ENCODE results near the gene ICE2.

Gene ICE2

GRCh38 chr15:60421544-60421943 is 57.4 kb downstream of the ICE2 start:
- TF ChIP-seq ARNT (IDR thresholded peaks at IDR 0.05) (no peak), CTBP1 (IDR thresholded peaks at IDR 0.05; ENCODE audit: borderline replicate concordance) (no peak), FOXK2 (IDR thresholded peaks at IDR 0.05) (no peak), HDGF (IDR thresholded peaks at IDR 0.05; ENCODE audit: borderline replicate concordance) (no peak), NFRKB (IDR thresholded peaks at IDR 0.05) (no peak), TARDBP (IDR thresholded peaks at IDR 0.05) (no peak), LEF1 (IDR thresholded peaks at IDR 0.05; ENCODE audit: borderline replicate concordance) (no peak), SP1 (IDR thresholded peaks at IDR 0.05) (no peak), ELF4 (IDR thresholded peaks at IDR 0.05) (no peak), BHLHE40 (IDR thresholded peaks at IDR 0.05; ENCODE audit: borderline replicate concordance) (no peak), FOXM1 (IDR thresholded peaks at IDR 0.05; ENCODE audit: borderline replicate concordance) (no peak), L3MBTL2 (conservative IDR thresholded peaks at IDR 0.05) (no peak), SUZ12 (IDR thresholded peaks at IDR 0.05) (no peak), PKNOX1 (IDR thresholded peaks at IDR 0.05) (no peak), FOXA1 (IDR thresholded peaks at IDR 0.05) (no peak), ZNF384 (IDR thresholded peaks at IDR 0.05) (no peak)
- ChIA-PET CTCF (interaction anchor here (0.6 kb wide), 1 partner anchor 58 kb away, joined by 8 read pairs; no protein-coding TSS in a partner anchor), POLR2A (no interaction called here)
- no peak for DNase-seq (ENCODE audit: extremely low spot score)

- no peak for TF ChIP-seq ZNF384 (IDR thresholded peaks at IDR 0.05)
- no peak for TF ChIP-seq ELF4 (IDR thresholded peaks at IDR 0.05)
- TF ChIP-seq FOXM1 (IDR thresholded peaks at IDR 0.05; ENCODE audit: borderline replicate concordance), result no peak
- TF ChIP-seq L3MBTL2 (conservative IDR thresholded peaks at IDR 0.05), result no peak
- no peak for TF ChIP-seq TARDBP (IDR thresholded peaks at IDR 0.05)
- TF ChIP-seq LEF1 (IDR thresholded peaks at IDR 0.05; ENCODE audit: borderline replicate concordance), result no peak
- TF ChIP-seq PKNOX1 (IDR thresholded peaks at IDR 0.05), result no peak
- TF ChIP-seq SUZ12 (IDR thresholded peaks at IDR 0.05), result no peak
- TF ChIP-seq FOXA1 (IDR thresholded peaks at IDR 0.05), result no peak
- TF ChIP-seq FOXK2 (IDR thresholded peaks at IDR 0.05), result no peak
- TF ChIP-seq NFRKB (IDR thresholded peaks at IDR 0.05), result no peak
- no peak for TF ChIP-seq ARNT (IDR thresholded peaks at IDR 0.05)
- no peak for TF ChIP-seq CTBP1 (IDR thresholded peaks at IDR 0.05; ENCODE audit: borderline replicate concordance)
- TF ChIP-seq HDGF (IDR thresholded peaks at IDR 0.05; ENCODE audit: borderline replicate concordance), result no peak
- no peak for TF ChIP-seq BHLHE40 (IDR thresholded peaks at IDR 0.05; ENCODE audit: borderline replicate concordance)
- TF ChIP-seq SP1 (IDR thresholded peaks at IDR 0.05), result no peak
- ChIA-PET CTCF (no interaction called here), POLR2A (no interaction called here)
- DNase-seq (ENCODE audit: extremely low spot score), result no peak
Observed at GRCh38 chr15:60420203-60420716, 58.7 kb downstream of the ICE2 start.

- POLR2A ChIA-PET, result no interaction called here
- TF ChIP-seq L3MBTL2 (conservative IDR thresholded peaks at IDR 0.05) (no peak), NFRKB (IDR thresholded peaks at IDR 0.05) (no peak), FOXM1 (IDR thresholded peaks at IDR 0.05; ENCODE audit: borderline replicate concordance) (no peak), CTBP1 (IDR thresholded peaks at IDR 0.05; ENCODE audit: borderline replicate concordance) (no peak), BHLHE40 (IDR thresholded peaks at IDR 0.05; ENCODE audit: borderline replicate concordance) (no peak), PKNOX1 (IDR thresholded peaks at IDR 0.05) (no peak), LEF1 (IDR thresholded peaks at IDR 0.05; ENCODE audit: borderline replicate concordance) (no peak), SP1 (IDR thresholded peaks at IDR 0.05) (no peak), HDGF (IDR thresholded peaks at IDR 0.05; ENCODE audit: borderline replicate concordance) (no peak), SUZ12 (IDR thresholded peaks at IDR 0.05) (no peak), FOXK2 (IDR thresholded peaks at IDR 0.05) (no peak), FOXA1 (IDR thresholded peaks at IDR 0.05) (no peak)
- CTCF ChIA-PET, result interaction anchor here (0.7 kb wide), 1 partner anchor 694 kb away, joined by 3 read pairs; no protein-coding TSS in a partner anchor
- DNase-seq (ENCODE audit: extremely low spot score), result no peak
Observed at GRCh38 chr15:60419753-60420152, 59.2 kb downstream of the ICE2 start.

- TF ChIP-seq FOXM1 (IDR thresholded peaks at IDR 0.05; ENCODE audit: borderline replicate concordance) (no peak), TARDBP (IDR thresholded peaks at IDR 0.05) (no peak), ARNT (IDR thresholded peaks at IDR 0.05) (no peak)
- no peak for DNase-seq (ENCODE audit: extremely low spot score)
- CTCF ChIA-PET, result no interaction called here
- POLR2A ChIA-PET, result no interaction called here
Observed at GRCh38 chr15:60418096-60418495, 60.8 kb downstream of the ICE2 start.

GRCh38 chr15:60417112-60417511 is 61.8 kb downstream of the ICE2 start:
- ChIA-PET CTCF (no interaction called here), POLR2A (no interaction called here)
- no peak for TF ChIP-seq FOXA1 (IDR thresholded peaks at IDR 0.05)
- TF ChIP-seq ARNT (IDR thresholded peaks at IDR 0.05), result no peak
- no peak for TF ChIP-seq CTBP1 (IDR thresholded peaks at IDR 0.05; ENCODE audit: borderline replicate concordance)
- no peak for TF ChIP-seq HDGF (IDR thresholded peaks at IDR 0.05; ENCODE audit: borderline replicate concordance)
- no peak for TF ChIP-seq FOXK2 (IDR thresholded peaks at IDR 0.05)
- TF ChIP-seq TARDBP (IDR thresholded peaks at IDR 0.05), result no peak
- TF ChIP-seq PKNOX1 (IDR thresholded peaks at IDR 0.05), result no peak
- TF ChIP-seq NFRKB (IDR thresholded peaks at IDR 0.05), result no peak
- TF ChIP-seq SP1 (IDR thresholded peaks at IDR 0.05), result no peak
- no peak for TF ChIP-seq ELF4 (IDR thresholded peaks at IDR 0.05)
- no peak for TF ChIP-seq SUZ12 (IDR thresholded peaks at IDR 0.05)
- no peak for TF ChIP-seq LEF1 (IDR thresholded peaks at IDR 0.05; ENCODE audit: borderline replicate concordance)
- TF ChIP-seq BHLHE40 (IDR thresholded peaks at IDR 0.05; ENCODE audit: borderline replicate concordance), result no peak
- TF ChIP-seq FOXM1 (IDR thresholded peaks at IDR 0.05; ENCODE audit: borderline replicate concordance), result no peak
- no peak for TF ChIP-seq ZNF384 (IDR thresholded peaks at IDR 0.05)
- TF ChIP-seq L3MBTL2 (conservative IDR thresholded peaks at IDR 0.05), result no peak
- DNase-seq (ENCODE audit: extremely low spot score), result no peak

Measured in HEK293T (cell line).